Kidney epithelial cell (primary cell): Measurements from ENCODE around the gene GNA12. TPM values are rescaled to one million over a fixed set of nuclear protein-coding genes. Genes with fewer than 3 reads are reported as not detected.

Source experiments
- DNase-seq: peaks from one replicate; pipeline ENCODE4 v3.0.0-alpha.2; 2010; ENCODE audit warnings: low read depth
- H3K27me3 ChIP-seq: 2 replicates; pipeline ENCODE4 v1.6.0; 2011; ENCODE audit warnings: low read length; ENCODE audit not compliant: control insufficient read depth, insufficient read depth
- H3K36me3 ChIP-seq: 2 replicates; pipeline ENCODE4 v1.5.1; 2011; ENCODE audit warnings: low read length; ENCODE audit not compliant: control insufficient read depth, insufficient read depth
- H3K4me3 ChIP-seq: 2 replicates; pipeline ENCODE4 v1.5.1; 2011; ENCODE audit warnings: low read depth, mild to moderate bottlenecking, control low read depth, low read length
- CTCF ChIP-seq: IDR thresholded peaks from 2 replicates; pipeline ENCODE4 v1.5.1; 2011; ENCODE audit warnings: mild to moderate bottlenecking, moderate library complexity, low read length, control low read depth, inconsistent platforms; ENCODE audit not compliant: insufficient read depth, poor library complexity, severe bottlenecking
- total RNA-seq: library from RNA; depleted of rRNA; stranded (reverse); fragments of >200 nt; gene quantifications from 2 replicates; pipeline ENCODE4 v1.2.3, GENCODE V29; 2015

GNA12 gene
- total RNA-seq, 1 donor from 2014 or later: 40.7 TPM

DNA sequence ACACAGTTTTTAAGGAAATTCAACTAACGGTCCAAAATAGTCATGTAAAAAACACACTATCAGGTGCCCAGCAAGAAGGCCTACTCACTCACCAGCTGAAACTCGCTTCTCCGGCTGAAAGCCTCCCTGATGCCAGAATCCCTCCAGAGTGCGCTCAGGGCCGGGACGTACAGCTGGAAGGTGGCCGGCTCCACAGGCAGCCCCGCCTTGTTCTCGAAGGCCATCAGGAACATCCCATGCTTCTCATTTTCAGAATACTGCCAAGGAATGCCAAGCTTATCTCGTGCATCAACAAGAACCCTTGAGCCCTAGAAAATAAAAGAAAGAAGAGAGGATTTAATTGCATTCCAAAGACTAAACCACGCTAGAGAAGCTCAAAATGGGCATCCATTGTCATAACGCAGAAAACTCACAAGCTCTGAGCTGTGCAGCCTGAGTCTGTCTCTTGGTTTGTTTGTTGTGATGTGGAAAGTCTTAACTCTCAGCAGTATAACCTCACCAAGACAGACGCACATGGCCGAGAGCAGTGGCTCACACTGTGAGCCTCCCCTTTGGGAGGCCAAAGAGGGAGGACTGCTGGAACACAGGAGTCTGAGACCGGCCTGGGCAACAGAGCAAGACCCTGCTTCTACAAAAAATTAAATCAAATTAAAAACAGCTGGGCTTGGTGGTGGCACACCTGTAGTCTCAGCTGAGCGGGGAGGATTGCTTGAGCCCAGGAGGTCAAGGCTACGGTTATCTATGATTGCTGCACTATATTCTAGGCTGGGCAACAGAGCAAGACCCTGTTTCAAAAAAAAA is 49.1 kb downstream of the GNA12 start:
- Histone ChIP-seq H3K4me3 (no peak overlapping the region), H3K27me3 (no peaks in the 10 kb centered on the region), H3K36me3 (no peaks in the 10 kb centered on the region)
- no peak for DNase-seq
- TF ChIP-seq CTCF: no peak

DNA sequence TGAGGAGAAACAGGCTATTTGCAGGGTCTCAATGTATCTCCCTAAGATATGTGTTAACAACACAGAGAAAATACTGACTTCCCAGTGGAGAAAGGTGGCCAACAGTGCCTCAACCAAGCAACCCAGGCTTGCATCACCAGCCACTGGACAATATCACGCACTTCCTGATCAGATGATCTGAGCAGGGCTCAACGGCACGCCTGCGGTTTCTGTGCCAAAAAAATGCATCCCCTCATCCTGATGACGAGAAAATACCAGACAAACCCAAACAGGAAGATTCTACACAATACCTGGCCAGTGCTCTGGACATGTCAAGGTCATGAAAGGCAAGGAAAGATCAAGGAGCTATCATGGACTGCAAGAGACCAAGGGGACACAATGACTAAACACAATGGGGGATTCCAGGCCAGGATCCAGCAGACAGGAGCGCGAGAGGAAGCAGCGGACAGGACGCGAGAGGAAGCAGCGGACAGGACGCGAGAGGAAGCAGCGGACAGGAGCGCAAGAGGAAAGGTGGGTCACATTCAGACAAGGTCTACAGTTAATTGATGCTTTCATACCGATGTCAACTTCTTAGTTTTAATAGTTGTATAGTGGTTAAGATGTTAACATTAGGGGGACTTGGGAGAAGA is 51.1 kb downstream of the GNA12 start:
- Histone ChIP-seq H3K4me3 (no peak overlapping the region), H3K27me3 (no peaks in the 10 kb centered on the region), H3K36me3 (no peaks in the 10 kb centered on the region)
- no peak for TF ChIP-seq CTCF
- DNase-seq: no peak

- no peak overlapping the region for H3K4me3 ChIP-seq
- H3K36me3 ChIP-seq: no peaks in the 10 kb centered on the region
- no peak for TF ChIP-seq CTCF
- no peaks in the 10 kb centered on the region for H3K27me3 ChIP-seq
- no peak for DNase-seq
Measured at GRCh38 chr7:2792235-2792634, 51.9 kb downstream of the GNA12 start.

GRCh38 chr7:2791390-2791789 is 52.7 kb downstream of the GNA12 start:
- no peak for TF ChIP-seq CTCF
- H3K36me3 ChIP-seq: no peaks in the 10 kb centered on the region
- no peak overlapping the region for H3K4me3 ChIP-seq
- H3K27me3 ChIP-seq: no peaks in the 10 kb centered on the region
- no peak for DNase-seq

- peak; percentile 32 for DNase-seq
- TF ChIP-seq CTCF: no peak
- no peaks in the 10 kb centered on the region for H3K27me3 ChIP-seq
- no peak overlapping the region for H3K4me3 ChIP-seq
- peaks cover 1% of the 10 kb centered on the region for H3K36me3 ChIP-seq
Measured at GRCh38 chr7:2787251-2787951, 56.7 kb downstream of the GNA12 start.
